Ovary (tissue), 3 donors: ENCODE data around the gene INPP5B.

Experiments used
- EP300 ChIP-seq: sonication (generic); formaldehyde crosslinking; IDR thresholded peaks from one replicate; pipeline ENCODE4 v1.6.1; 2017; ENCODE audit warnings: antibody characterized with exemption
- POLR2A ChIP-seq: fragments of 450-650 bp; IDR thresholded peaks from one replicate; pipeline ENCODE4 v1.6.1; 2017; ENCODE audit warnings: antibody characterized with exemption, mild to moderate bottlenecking, moderate library complexity
- TF ChIP-seq, protein P1 (sequence below), 3 donors: fragments of 450-650 bp in 2 of 3; fragments of 200-600 bp in 1 of 3; IDR thresholded peaks; one replicate each; pipeline versions ENCODE4 v1.5.1 to v1.8.0; 2016 to 2022; ENCODE audit warnings: antibody characterized with exemption in 3 of 3, mild to moderate bottlenecking in 1 of 3
- donor health status: DM: no; HTN: no; CAD: no.

DNA sequence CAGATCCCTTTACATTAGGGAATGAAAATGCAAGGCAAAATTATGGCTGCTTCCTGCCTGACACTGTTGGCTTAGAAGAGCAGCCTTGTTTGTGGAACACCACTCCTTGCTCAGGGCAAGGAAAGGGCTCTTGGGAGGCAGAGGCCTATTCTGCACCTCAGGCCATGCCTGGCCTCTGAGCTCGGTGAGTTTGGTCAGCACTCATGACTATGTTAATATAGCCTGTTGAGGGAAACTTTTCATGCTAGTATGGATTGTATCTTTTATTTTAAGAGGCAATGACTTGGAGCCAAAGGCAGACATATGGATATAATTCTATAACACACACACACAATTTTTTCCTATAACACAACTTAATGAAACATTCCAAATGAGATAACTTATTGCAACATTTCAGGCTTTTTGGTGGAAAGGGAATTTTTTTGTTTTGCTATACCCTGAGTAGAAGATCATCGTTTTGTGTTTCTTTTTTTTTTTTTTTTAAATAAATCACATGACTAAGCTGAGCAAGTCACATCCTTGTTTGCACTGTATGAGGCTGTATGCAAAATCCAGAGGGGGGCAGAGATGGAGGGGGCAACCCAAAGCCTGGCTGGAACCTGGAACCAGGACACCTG, 133.2 kb downstream of the INPP5B start:
- TF ChIP-seq, protein P1, sequence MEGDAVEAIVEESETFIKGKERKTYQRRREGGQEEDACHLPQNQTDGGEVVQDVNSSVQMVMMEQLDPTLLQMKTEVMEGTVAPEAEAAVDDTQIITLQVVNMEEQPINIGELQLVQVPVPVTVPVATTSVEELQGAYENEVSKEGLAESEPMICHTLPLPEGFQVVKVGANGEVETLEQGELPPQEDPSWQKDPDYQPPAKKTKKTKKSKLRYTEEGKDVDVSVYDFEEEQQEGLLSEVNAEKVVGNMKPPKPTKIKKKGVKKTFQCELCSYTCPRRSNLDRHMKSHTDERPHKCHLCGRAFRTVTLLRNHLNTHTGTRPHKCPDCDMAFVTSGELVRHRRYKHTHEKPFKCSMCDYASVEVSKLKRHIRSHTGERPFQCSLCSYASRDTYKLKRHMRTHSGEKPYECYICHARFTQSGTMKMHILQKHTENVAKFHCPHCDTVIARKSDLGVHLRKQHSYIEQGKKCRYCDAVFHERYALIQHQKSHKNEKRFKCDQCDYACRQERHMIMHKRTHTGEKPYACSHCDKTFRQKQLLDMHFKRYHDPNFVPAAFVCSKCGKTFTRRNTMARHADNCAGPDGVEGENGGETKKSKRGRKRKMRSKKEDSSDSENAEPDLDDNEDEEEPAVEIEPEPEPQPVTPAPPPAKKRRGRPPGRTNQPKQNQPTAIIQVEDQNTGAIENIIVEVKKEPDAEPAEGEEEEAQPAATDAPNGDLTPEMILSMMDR (IDR thresholded peaks at IDR 0.05) = no peak
- TF ChIP-seq POLR2A (no peak), EP300 (no peak)
